T-helper 9 cell (primary cell): ENCODE results near the gene VWA3B.
"Not testable (repeated sequence)": the region's sequence is repeated elsewhere in the genome, so short reads cannot be mapped to it uniquely, and the experiment has no call there.

ENCODE experiments used
- DNase-seq: peaks from one replicate; pipeline ENCODE4 v3.0.0-alpha.2; 2020

VWA3B gene

GRCh38 chr2:98089941-98090340 lies 3.0 kb downstream of the VWA3B start:
- no peak for DNase-seq

- no peak for DNase-seq
Observed at GRCh38 chr2:98090951-98091350, 4.0 kb downstream of the VWA3B start.

- DNase-seq: no peak
Observed at GRCh38 chr2:98091738-98092137, 4.8 kb downstream of the VWA3B start.

GRCh38 chr2:98093146-98093545 lies 6.2 kb downstream of the VWA3B start:
- DNase-seq: no peak

- no peak for DNase-seq
Observed at GRCh38 chr2:98093611-98094010, 6.6 kb downstream of the VWA3B start.

- DNase-seq: no peak
Observed at GRCh38 chr2:98099939-98100743, 13.2 kb downstream of the VWA3B start.

GRCh38 chr2:98102315-98102714 lies 15.3 kb downstream of the VWA3B start:
- DNase-seq: not testable (repeated sequence)

- no peak for DNase-seq
Observed at GRCh38 chr2:98102878-98103277, 15.9 kb downstream of the VWA3B start.

- no peak for DNase-seq
Observed at GRCh38 chr2:98108110-98108509, 21.1 kb downstream of the VWA3B start.

- no peak for DNase-seq
Observed at GRCh38 chr2:98110741-98111140, 23.8 kb downstream of the VWA3B start.

GRCh38 chr2:98114643-98115330 lies 27.8 kb downstream of the VWA3B start:
- no peak for DNase-seq

GRCh38 chr2:98118161-98118560 lies 31.2 kb downstream of the VWA3B start:
- no peak for DNase-seq

- DNase-seq: no peak
Observed at GRCh38 chr2:98118852-98119251, 31.9 kb downstream of the VWA3B start.

GRCh38 chr2:98121149-98121548 lies 34.2 kb downstream of the VWA3B start:
- DNase-seq: no peak

- DNase-seq: no peak
Observed at GRCh38 chr2:98122524-98122923, 35.6 kb downstream of the VWA3B start.

GRCh38 chr2:98123286-98123685 lies 36.3 kb downstream of the VWA3B start:
- DNase-seq: no peak

GRCh38 chr2:98126061-98126460 lies 39.1 kb downstream of the VWA3B start:
- no peak for DNase-seq

- DNase-seq: no peak
Observed at GRCh38 chr2:98127229-98127989, 40.4 kb downstream of the VWA3B start.

- no peak for DNase-seq
Observed at GRCh38 chr2:98128556-98129109, 41.7 kb downstream of the VWA3B start.

- not testable (repeated sequence) for DNase-seq
Observed at GRCh38 chr2:98130073-98130472, 43.1 kb downstream of the VWA3B start.

GRCh38 chr2:98134172-98135005 lies 47.4 kb downstream of the VWA3B start:
- DNase-seq: no peak

GRCh38 chr2:98137196-98137595 lies 50.2 kb downstream of the VWA3B start:
- no peak for DNase-seq
